K562 (cell line): ENCODE measurements around the gene CTPS1. TPM values are rescaled to one million over a fixed set of nuclear protein-coding genes. Genes with fewer than 3 reads are reported as not detected.

Experiments
- CREB3L1 ChIP-seq: fragments of 450-650 bp; IDR thresholded peaks from 2 replicates; pipeline ENCODE4 v1.6.1; 2014; ENCODE audit warnings: low read depth, mild to moderate bottlenecking, moderate library complexity, borderline replicate concordance
- DNMT1 ChIP-seq: fragments of 450-650 bp; IDR thresholded peaks from 2 replicates; pipeline ENCODE4 v1.6.1; 2016; ENCODE audit warnings: antibody characterized with exemption, mild to moderate bottlenecking
- ELF1 ChIP-seq: fragments of 200-800 bp; sonication (Bioruptor generic); IDR thresholded peaks from 2 replicates; pipeline ENCODE4 v1.6.1; 2016; ENCODE audit warnings: missing genetic modification characterization, missing compliant biosample characterization
- HIVEP1 ChIP-seq: fragments of 250-450 bp; sonication (Bioruptor Pico); IDR thresholded peaks from 2 replicates; pipeline ENCODE4 v1.4.0; 2020; ENCODE audit warnings: mild to moderate bottlenecking
- NKRF ChIP-seq: fragments of 450-650 bp; IDR thresholded peaks from 2 replicates; pipeline ENCODE4 v1.6.1; 2016; ENCODE audit warnings: borderline replicate concordance
- NUFIP1 ChIP-seq: fragments of 450-650 bp; IDR thresholded peaks from 2 replicates; pipeline ENCODE4 v1.6.1; 2018; ENCODE audit not compliant: partially characterized antibody
- PTRF ChIP-seq: fragments of 450-650 bp; IDR thresholded peaks from 2 replicates; pipeline ENCODE4 v1.6.1; 2016; ENCODE audit warnings: mild to moderate bottlenecking, missing genetic modification characterization, missing compliant biosample characterization
- SMARCA4 ChIP-seq: fragments of 450-650 bp; IDR thresholded peaks from 2 replicates; pipeline ENCODE4 v1.6.1; 2016
- SRF ChIP-seq, 2 experiments: fragments of 250-450, 450-650 bp in 1 of 2; sonication (Bioruptor Pico) in 1 of 2; sonication (generic) in 1 of 2; formaldehyde crosslinking; IDR thresholded peaks; 2 replicates each; pipeline versions ENCODE4 v1.5.0 to v1.5.1; 2020 to 2022; ENCODE audit warnings: mild to moderate bottlenecking in 1 of 2, missing genetic modification reagents in 1 of 2
- THRAP3 ChIP-seq: fragments of 450-650 bp; IDR thresholded peaks from 2 replicates; pipeline ENCODE4 v1.6.1; 2016; ENCODE audit warnings: mild to moderate bottlenecking, inconsistent platforms, borderline replicate concordance
- UBTF ChIP-seq, 2 experiments: IDR thresholded peaks; 2 replicates each; pipeline ENCODE4 v1.6.1; 2012; ENCODE audit warnings: improper control_type of control experiment in 2 of 2, low read depth in 2 of 2, low read length in 2 of 2, borderline replicate concordance in 1 of 2
- ZBTB11 ChIP-seq, 3 experiments: fragments of 200-800 bp in 1 of 3; fragments of 250-450 bp in 1 of 3; fragments of 450-650 bp in 1 of 3; sonication (Bioruptor Pico) in 1 of 3; sonication (Bioruptor generic) in 1 of 3; formaldehyde crosslinking in 1 of 3; IDR thresholded peaks; 2 replicates each; pipeline versions ENCODE4 v1.6.1 to v1.8.0; 2016 to 2022; ENCODE audit warnings: mild to moderate bottlenecking in 2 of 3, missing genetic modification characterization in 2 of 3, missing compliant biosample characterization in 1 of 3, moderate library complexity in 1 of 3
- ZNF175 ChIP-seq: fragments of 200-800 bp; sonication (Bioruptor generic); IDR thresholded peaks from 2 replicates; pipeline ENCODE4 v1.6.1; 2016; ENCODE audit warnings: low read depth, mild to moderate bottlenecking, missing genetic modification characterization, missing compliant biosample characterization
- ZNF75A ChIP-seq: fragments of 450-650 bp; formaldehyde crosslinking; IDR thresholded peaks from 2 replicates; pipeline ENCODE4 v1.4.0; 2020; ENCODE audit warnings: mild to moderate bottlenecking
- polyA plus RNA-seq, 8 experiments: library from polyadenylated mRNA; depleted of rRNA in 4 of 8; stranded (reverse) in 5 of 8; unstranded in 3 of 8; fragments of >200 nt; fragmentation: Nextera tagmentation in 2 of 8; fragmentation: Illumina TruSeq in 1 of 8; extraction: Ambion mirVana in 2 of 8; extraction: Trizol in 1 of 8; gene quantifications; 2 replicates each; pipeline versions ENCODE4 v1.2.1 to v1.2.3, GENCODE V29; 2011 to 2014; ENCODE audit warnings: inconsistent platforms in 1 of 8, missing spikeins in 1 of 8
- total RNA-seq, 7 experiments: library from RNA; depleted of rRNA in 6 of 7; stranded (reverse); fragments of >200 nt in 6 of 7; fragmentation: Illumina TruSeq in 2 of 7; extraction: Trizol in 2 of 7; gene quantifications; 2 replicates each; pipeline versions ENCODE4 v1.2.1 to v1.2.3, GENCODE V29; 2011 to 2021; ENCODE audit warnings: low replicate concordance in 1 of 7
- TF ChIP-seq, protein P1 (sequence below): sonication (generic); formaldehyde crosslinking; IDR thresholded peaks from 2 replicates; pipeline ENCODE4 v1.8.1; 2023; ENCODE audit warnings: mild to moderate bottlenecking, missing genetic modification reagents

The CTPS1 gene
- total and polyA plus RNA-seq, 9 of the 15 experiments (the other 6 are each of a cell fraction or from before 2014, with no cell fraction given) = 44.4 to 164 (median 87.7) TPM

DNA sequence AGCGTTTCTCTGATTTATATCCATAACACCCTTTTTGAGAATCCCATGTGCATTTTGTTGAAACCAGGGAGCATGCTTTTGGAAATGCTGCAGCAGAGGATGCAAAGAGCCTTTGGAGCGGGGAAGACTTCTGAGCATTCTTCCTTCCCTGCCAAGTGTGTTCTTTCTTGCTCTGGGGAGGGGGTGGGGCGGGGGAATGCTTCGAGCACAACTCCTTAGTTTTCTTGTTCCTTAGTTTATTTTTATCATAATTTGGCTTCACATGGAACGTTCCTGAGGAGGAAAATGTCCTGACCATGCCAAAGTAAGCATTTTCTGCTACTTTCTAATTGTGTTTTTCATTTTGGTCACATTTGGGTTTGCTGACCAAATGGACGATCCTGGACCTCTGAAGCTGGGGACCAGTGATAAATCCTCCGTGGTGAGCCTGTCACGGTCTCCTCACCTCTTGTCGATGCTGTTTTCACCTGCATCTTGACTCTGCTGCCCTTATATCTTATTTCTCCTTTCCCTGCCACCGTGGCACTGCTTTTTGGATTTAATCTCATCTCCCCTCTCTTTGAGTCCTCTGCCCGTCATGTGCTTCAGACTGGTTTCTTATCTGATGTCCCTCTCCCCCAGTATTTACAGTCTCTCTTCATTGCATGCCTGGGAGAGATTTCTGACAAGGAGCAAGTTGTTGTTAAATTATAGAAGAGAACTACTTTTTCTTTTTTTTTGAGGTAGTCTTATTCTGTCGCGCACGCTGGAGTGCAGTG lies 2.4 kb downstream of the CTPS1 start (continued):
- TF ChIP-seq NKRF (no peak), NUFIP1 (no peak), ZNF75A (CRISPR knock-in tag) (no peak), DNMT1 (no peak), CREB3L1 (no peak), ZNF175 (CRISPR knock-in tag) (no peak), ZBTB11 (CRISPR knock-in tag; IDR thresholded peaks at IDR 0.05) (no peak), ELF1 (tag) (no peak), UBTF (IDR thresholded peaks at IDR 0.05; ENCODE audit: borderline replicate concordance in 1 of 2, low read depth in 2 of 2, low read length in 2 of 2) (no peak), SRF (CRISPR knock-in tag; IDR thresholded peaks at IDR 0.05) (no peak), THRAP3 (no peak), PTRF (no peak), SMARCA4 (0 out of 2 replicates have a peak, but pooled peaks have one; percentile 34), HIVEP1 (CRISPR knock-in tag) (no peak)
- TF ChIP-seq, protein P1, sequence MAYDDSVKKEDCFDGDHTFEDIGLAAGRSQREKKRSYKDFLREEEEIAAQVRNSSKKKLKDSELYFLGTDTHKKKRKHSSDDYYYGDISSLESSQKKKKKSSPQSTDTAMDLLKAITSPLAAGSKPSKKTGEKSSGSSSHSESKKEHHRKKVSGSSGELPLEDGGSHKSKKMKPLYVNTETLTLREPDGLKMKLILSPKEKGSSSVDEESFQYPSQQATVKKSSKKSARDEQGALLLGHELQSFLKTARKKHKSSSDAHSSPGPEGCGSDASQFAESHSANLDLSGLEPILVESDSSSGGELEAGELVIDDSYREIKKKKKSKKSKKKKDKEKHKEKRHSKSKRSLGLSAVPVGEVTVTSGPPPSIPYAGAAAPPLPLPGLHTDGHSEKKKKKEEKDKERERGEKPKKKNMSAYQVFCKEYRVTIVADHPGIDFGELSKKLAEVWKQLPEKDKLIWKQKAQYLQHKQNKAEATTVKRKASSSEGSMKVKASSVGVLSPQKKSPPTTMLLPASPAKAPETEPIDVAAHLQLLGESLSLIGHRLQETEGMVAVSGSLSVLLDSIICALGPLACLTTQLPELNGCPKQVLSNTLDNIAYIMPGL (CRISPR knock-in tag) = no peak
